ENCODE data around the gene CBX1. TPM values are rescaled to one million over a fixed set of nuclear protein-coding genes. Genes with fewer than 3 reads are reported as not detected.

Gene CBX1
- total RNA-seq, 1 donor from 2014 or later = 69.3 TPM

DNA sequence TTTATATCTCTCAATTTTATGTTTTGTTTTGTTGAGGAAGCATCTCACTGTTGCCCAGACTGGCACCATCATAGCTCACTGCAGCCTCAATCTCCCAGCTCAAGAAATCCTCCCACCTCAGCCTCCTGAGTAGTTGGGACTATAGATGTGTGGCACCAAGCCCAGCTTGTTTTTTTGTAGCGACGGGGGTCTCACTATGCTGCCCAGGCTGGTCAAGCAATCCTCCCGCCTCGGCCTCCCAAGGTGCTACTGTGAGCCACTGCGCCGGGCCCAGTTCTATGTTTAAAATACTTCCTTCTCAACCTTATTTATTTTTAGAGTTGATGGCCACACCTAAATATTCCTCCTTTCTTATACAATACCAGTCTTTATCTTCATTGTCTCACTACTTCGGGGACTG is 55.0 kb downstream of the CBX1 start:
- H3K36me3 Mint-ChIP-seq (ENCODE audit: low read depth, unreplicated experiment) = peaks cover 4% of the 10 kb centered on the region
- TF ChIP-seq, protein P1, sequence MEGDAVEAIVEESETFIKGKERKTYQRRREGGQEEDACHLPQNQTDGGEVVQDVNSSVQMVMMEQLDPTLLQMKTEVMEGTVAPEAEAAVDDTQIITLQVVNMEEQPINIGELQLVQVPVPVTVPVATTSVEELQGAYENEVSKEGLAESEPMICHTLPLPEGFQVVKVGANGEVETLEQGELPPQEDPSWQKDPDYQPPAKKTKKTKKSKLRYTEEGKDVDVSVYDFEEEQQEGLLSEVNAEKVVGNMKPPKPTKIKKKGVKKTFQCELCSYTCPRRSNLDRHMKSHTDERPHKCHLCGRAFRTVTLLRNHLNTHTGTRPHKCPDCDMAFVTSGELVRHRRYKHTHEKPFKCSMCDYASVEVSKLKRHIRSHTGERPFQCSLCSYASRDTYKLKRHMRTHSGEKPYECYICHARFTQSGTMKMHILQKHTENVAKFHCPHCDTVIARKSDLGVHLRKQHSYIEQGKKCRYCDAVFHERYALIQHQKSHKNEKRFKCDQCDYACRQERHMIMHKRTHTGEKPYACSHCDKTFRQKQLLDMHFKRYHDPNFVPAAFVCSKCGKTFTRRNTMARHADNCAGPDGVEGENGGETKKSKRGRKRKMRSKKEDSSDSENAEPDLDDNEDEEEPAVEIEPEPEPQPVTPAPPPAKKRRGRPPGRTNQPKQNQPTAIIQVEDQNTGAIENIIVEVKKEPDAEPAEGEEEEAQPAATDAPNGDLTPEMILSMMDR (IDR thresholded peaks at IDR 0.05; ENCODE audit: insufficient read depth, low read depth, low read length) = no peak
- no peak for TF ChIP-seq EZH2 (IDR thresholded peaks at IDR 0.05; ENCODE audit: insufficient read depth, low read length)
- H4K20me1 ChIP-seq (ENCODE audit: insufficient read depth, low read length) = peaks cover 8% of the 10 kb centered on the region
- peaks cover 2% of the 10 kb centered on the region for H3K27me3 Mint-ChIP-seq (ENCODE audit: low read depth, unreplicated experiment)
- no peak for FAIRE-seq
- H3K79me2 ChIP-seq (ENCODE audit: insufficient read depth, low read length) = peaks cover 37% of the 10 kb centered on the region
- H3K4me3 ChIP-seq (ENCODE audit: insufficient read depth, low read depth, low read length) = peak overlapping the region; percentile 91
- H3K27me3 ChIP-seq (ENCODE audit: insufficient read depth, low read length) = no peaks in the 10 kb centered on the region
- peaks cover 4% of the 10 kb centered on the region for H3K36me3 ChIP-seq (ENCODE audit: insufficient read depth, low read length)
- H3K9ac ChIP-seq (ENCODE audit: low read length) = no peak overlapping the region
- peak overlapping the region; percentile 90 for H3K4me2 ChIP-seq (ENCODE audit: low read length)
- peak overlapping the region; percentile 99 for H3K4me3 Mint-ChIP-seq (ENCODE audit: unreplicated experiment)
- peaks cover 33% of the 10 kb centered on the region for H3K4me1 Mint-ChIP-seq (ENCODE audit: low read depth, unreplicated experiment)
- H2AFZ ChIP-seq (ENCODE audit: low read depth, low read length) = no peak overlapping the region
- DNase-seq (ENCODE audit: low read depth) = no peak
- H3K4me1 ChIP-seq (ENCODE audit: insufficient read depth, low read length) = peaks cover 29% of the 10 kb centered on the region
- no peaks in the 10 kb centered on the region for H3K9me3 ChIP-seq (ENCODE audit: insufficient read depth, low read depth, low read length)
- H3K27ac ChIP-seq (ENCODE audit: low read depth, low read length) = no peak overlapping the region
- no peaks in the 10 kb centered on the region for H3K9me3 Mint-ChIP-seq (ENCODE audit: unreplicated experiment)
- peak overlapping the region; percentile 100 for H3K27ac Mint-ChIP-seq (ENCODE audit: unreplicated experiment)

DNA sequence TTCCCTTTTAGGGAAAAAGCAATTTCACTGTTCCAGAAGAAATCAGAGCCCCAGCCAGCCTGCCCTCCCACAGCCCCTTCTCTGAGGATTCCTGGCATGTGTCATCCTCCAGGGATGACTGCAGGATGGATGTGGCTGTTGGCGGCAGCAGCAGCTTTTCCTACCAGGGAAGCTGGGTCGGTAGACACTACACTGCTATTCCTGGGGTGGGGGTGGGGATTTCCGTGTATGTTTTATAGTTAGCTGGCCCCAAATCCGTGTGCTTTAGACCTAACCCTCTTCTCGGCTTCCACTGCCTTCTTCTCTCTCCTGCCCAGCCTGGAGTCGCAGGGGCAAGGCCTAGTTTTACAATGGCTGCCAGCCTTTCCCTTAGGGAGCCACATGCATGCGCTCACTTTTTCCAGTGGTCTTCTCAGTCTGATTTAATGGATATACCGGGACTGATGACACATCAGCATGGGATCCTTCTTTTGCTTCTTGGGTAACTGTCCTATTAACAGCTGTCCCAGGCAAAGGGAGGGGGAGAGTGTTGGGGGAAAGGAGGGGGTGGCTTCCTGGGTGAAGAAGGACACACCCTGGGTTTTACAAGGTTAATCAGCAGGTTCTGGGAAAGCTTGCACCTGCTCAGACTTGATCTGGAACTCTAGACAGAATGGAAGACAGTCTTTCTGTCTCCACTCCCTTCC is 55.8 kb downstream of the CBX1 start:
- H3K9me3 Mint-ChIP-seq (ENCODE audit: unreplicated experiment) = no peaks in the 10 kb centered on the region
- Histone ChIP-seq H3K9ac (ENCODE audit: low read length) (no peak overlapping the region), H3K79me2 (ENCODE audit: insufficient read depth, low read length) (peaks cover 30% of the 10 kb centered on the region), H3K36me3 (ENCODE audit: insufficient read depth, low read length) (no peaks in the 10 kb centered on the region), H3K27ac (ENCODE audit: low read depth, low read length) (no peak overlapping the region), H3K4me2 (ENCODE audit: low read length) (no peak overlapping the region), H3K4me3 (ENCODE audit: insufficient read depth, low read depth, low read length) (no peak overlapping the region), H3K4me1 (ENCODE audit: insufficient read depth, low read length) (peaks cover 21% of the 10 kb centered on the region), H3K27me3 (ENCODE audit: insufficient read depth, low read length) (no peaks in the 10 kb centered on the region), H3K9me3 (ENCODE audit: insufficient read depth, low read depth, low read length) (no peaks in the 10 kb centered on the region), H4K20me1 (ENCODE audit: insufficient read depth, low read length) (no peaks in the 10 kb centered on the region), H2AFZ (ENCODE audit: low read depth, low read length) (no peak overlapping the region)
- peak overlapping the region; percentile 82 for H3K27ac Mint-ChIP-seq (ENCODE audit: unreplicated experiment)
- DNase-seq (ENCODE audit: low read depth) (peak; percentile 37), FAIRE-seq (no peak)
- H3K36me3 Mint-ChIP-seq (ENCODE audit: low read depth, unreplicated experiment) = peaks cover 1% of the 10 kb centered on the region
- H3K4me3 Mint-ChIP-seq (ENCODE audit: unreplicated experiment) = peak overlapping the region; percentile 99
- no peak for TF ChIP-seq EZH2 (IDR thresholded peaks at IDR 0.05; ENCODE audit: insufficient read depth, low read length)
- TF ChIP-seq, protein P1 (IDR thresholded peaks at IDR 0.05; ENCODE audit: insufficient read depth, low read depth, low read length) = no peak
- H3K4me1 Mint-ChIP-seq (ENCODE audit: low read depth, unreplicated experiment) = peaks cover 25% of the 10 kb centered on the region
- peaks cover 2% of the 10 kb centered on the region for H3K27me3 Mint-ChIP-seq (ENCODE audit: low read depth, unreplicated experiment)

DNA sequence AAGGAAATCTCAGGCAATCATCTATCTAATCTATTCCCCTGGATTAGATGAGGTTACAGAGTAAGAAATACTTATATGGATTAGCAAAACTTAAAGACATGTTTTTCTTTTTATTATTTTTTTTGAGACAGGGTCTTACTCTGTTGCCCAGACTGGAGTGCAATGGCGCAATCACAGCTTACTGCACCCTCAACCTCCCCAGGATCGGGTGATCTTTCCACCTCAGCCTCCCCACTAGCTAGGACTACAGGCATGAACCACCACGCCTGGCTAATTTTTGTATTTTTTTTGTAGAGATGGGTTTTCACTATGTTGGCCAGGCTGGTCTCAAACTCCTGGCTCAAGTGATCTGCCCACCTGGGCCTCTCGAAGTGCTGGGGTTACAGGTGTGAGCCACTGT is 56.4 kb downstream of the CBX1 start:
- Histone ChIP-seq H3K4me1 (ENCODE audit: insufficient read depth, low read length) (peaks cover 17% of the 10 kb centered on the region), H2AFZ (ENCODE audit: low read depth, low read length) (no peak overlapping the region), H3K4me3 (ENCODE audit: insufficient read depth, low read depth, low read length) (no peak overlapping the region), H3K4me2 (ENCODE audit: low read length) (no peak overlapping the region), H3K27ac (ENCODE audit: low read depth, low read length) (no peak overlapping the region), H3K27me3 (ENCODE audit: insufficient read depth, low read length) (no peaks in the 10 kb centered on the region), H3K79me2 (ENCODE audit: insufficient read depth, low read length) (peaks cover 28% of the 10 kb centered on the region), H4K20me1 (ENCODE audit: insufficient read depth, low read length) (no peaks in the 10 kb centered on the region), H3K9ac (ENCODE audit: low read length) (no peak overlapping the region), H3K36me3 (ENCODE audit: insufficient read depth, low read length) (no peaks in the 10 kb centered on the region), H3K9me3 (ENCODE audit: insufficient read depth, low read depth, low read length) (no peaks in the 10 kb centered on the region)
- H3K36me3 Mint-ChIP-seq (ENCODE audit: low read depth, unreplicated experiment) = peaks cover 1% of the 10 kb centered on the region
- FAIRE-seq (no peak), DNase-seq (ENCODE audit: low read depth) (no peak)
- TF ChIP-seq EZH2 (IDR thresholded peaks at IDR 0.05; ENCODE audit: insufficient read depth, low read length) = no peak
- TF ChIP-seq, protein P1 (IDR thresholded peaks at IDR 0.05; ENCODE audit: insufficient read depth, low read depth, low read length) = no peak
- no peaks in the 10 kb centered on the region for H3K9me3 Mint-ChIP-seq (ENCODE audit: unreplicated experiment)
- peaks cover 21% of the 10 kb centered on the region for H3K4me1 Mint-ChIP-seq (ENCODE audit: low read depth, unreplicated experiment)
- H3K27me3 Mint-ChIP-seq (ENCODE audit: low read depth, unreplicated experiment) = peaks cover 2% of the 10 kb centered on the region
- H3K4me3 Mint-ChIP-seq (ENCODE audit: unreplicated experiment) = peak overlapping the region; percentile 27
- peak overlapping the region; percentile 82 for H3K27ac Mint-ChIP-seq (ENCODE audit: unreplicated experiment)
